ENCODE data around the gene SLC38A5. TPM values are rescaled to one million over a fixed set of nuclear protein-coding genes. Genes with fewer than 3 reads are reported as not detected.

Gene SLC38A5
- polyA plus RNA-seq, 1 donor (not counting 4 experiments of a cell fraction or from before 2014, with no cell fraction given), result 199 TPM

- H3K9me3 ChIP-seq (ENCODE audit: control insufficient read depth, low read depth, low read length), result no peaks in the 10 kb centered on the region
- peak overlapping the region; percentile 6 for H3K4me2 ChIP-seq (ENCODE audit: control insufficient read depth, extremely low read depth, insufficient read depth, low read depth, low read length)
- H4K20me1 ChIP-seq (ENCODE audit: control insufficient read depth, extremely low read depth, insufficient read depth, low read length), result no peaks in the 10 kb centered on the region
- FAIRE-seq (no peak), DNase-seq (ENCODE audit: low read depth, low spot score) (no peak)
- no peak overlapping the region for H3K27ac ChIP-seq (ENCODE audit: control insufficient read depth, insufficient read depth, low read length)
- H3K79me2 ChIP-seq (ENCODE audit: control insufficient read depth, insufficient read depth, low read length), result peaks cover 24% of the 10 kb centered on the region
- H3K36me3 ChIP-seq (ENCODE audit: control insufficient read depth in 2 of 2, extremely low read depth in 1 of 2, insufficient read depth in 2 of 2, low read length in 2 of 2), result no peaks in the 10 kb centered on the region
- H3K27me3 ChIP-seq (ENCODE audit: control insufficient read depth, extremely low read depth, insufficient read depth, low read length), result no peaks in the 10 kb centered on the region
- dilution Hi-C loops (cut with MboI; ENCODE audit: extremely low pct_ligation_motif_present, low sequenced_read_pairs), result no loop called here
- H3K9me1 ChIP-seq (ENCODE audit: control insufficient read depth, extremely low read depth, insufficient read depth, low read length), result no peaks in the 10 kb centered on the region
- no peak overlapping the region for H3K4me3 ChIP-seq (ENCODE audit: control insufficient read depth in 2 of 3, extremely low read depth in 1 of 3, insufficient read depth in 2 of 3, low read depth in 1 of 3, low read length in 3 of 3)
- peaks cover 17% of the 10 kb centered on the region for H3K4me1 ChIP-seq (ENCODE audit: control insufficient read depth, extremely low read depth, insufficient read depth, low read length)
- TF ChIP-seq, protein P1, sequence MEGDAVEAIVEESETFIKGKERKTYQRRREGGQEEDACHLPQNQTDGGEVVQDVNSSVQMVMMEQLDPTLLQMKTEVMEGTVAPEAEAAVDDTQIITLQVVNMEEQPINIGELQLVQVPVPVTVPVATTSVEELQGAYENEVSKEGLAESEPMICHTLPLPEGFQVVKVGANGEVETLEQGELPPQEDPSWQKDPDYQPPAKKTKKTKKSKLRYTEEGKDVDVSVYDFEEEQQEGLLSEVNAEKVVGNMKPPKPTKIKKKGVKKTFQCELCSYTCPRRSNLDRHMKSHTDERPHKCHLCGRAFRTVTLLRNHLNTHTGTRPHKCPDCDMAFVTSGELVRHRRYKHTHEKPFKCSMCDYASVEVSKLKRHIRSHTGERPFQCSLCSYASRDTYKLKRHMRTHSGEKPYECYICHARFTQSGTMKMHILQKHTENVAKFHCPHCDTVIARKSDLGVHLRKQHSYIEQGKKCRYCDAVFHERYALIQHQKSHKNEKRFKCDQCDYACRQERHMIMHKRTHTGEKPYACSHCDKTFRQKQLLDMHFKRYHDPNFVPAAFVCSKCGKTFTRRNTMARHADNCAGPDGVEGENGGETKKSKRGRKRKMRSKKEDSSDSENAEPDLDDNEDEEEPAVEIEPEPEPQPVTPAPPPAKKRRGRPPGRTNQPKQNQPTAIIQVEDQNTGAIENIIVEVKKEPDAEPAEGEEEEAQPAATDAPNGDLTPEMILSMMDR (optimal IDR thresholded peaks at IDR 0.05 in 1 of 3, IDR thresholded peaks at IDR 0.05 in 1 of 3, conservative IDR thresholded peaks at IDR 0.05 in 1 of 3; ENCODE audit: extremely low read depth in 1 of 3, insufficient read depth in 2 of 3, low read length in 3 of 3), result no peak
- TF ChIP-seq EZH2 (IDR thresholded peaks at IDR 0.05; ENCODE audit: low read length), result no peak
- H2AFZ ChIP-seq (ENCODE audit: control insufficient read depth, low read length), result no peak overlapping the region
- H3K9ac ChIP-seq (ENCODE audit: control insufficient read depth, extremely low read depth, insufficient read depth, low read length), result no peak overlapping the region
These were observed 1.4 kb upstream of the SLC38A5 start for GRCh38 chrX:48471504-48471903.

DNA sequence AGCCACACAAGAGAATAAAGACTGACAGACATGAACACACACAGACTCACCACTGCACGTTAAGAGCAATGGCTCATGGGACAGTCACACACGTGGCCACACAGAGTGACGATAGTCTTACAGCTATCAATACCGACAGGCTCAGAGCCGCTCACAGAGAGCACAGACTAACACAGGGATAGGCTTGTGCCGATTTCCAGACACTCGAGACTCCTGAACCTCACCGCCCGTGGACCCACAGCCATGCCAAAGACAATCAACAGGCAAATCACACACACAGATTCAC lies 716 bp upstream of the SLC38A5 start:
- peaks cover 19% of the 10 kb centered on the region for H3K4me1 ChIP-seq (ENCODE audit: control insufficient read depth, extremely low read depth, insufficient read depth, low read length)
- no peaks in the 10 kb centered on the region for H3K9me1 ChIP-seq (ENCODE audit: control insufficient read depth, extremely low read depth, insufficient read depth, low read length)
- H3K27me3 ChIP-seq (ENCODE audit: control insufficient read depth, extremely low read depth, insufficient read depth, low read length), result no peaks in the 10 kb centered on the region
- H3K36me3 ChIP-seq (ENCODE audit: control insufficient read depth in 2 of 2, extremely low read depth in 1 of 2, insufficient read depth in 2 of 2, low read length in 2 of 2), result peaks cover 0 to under 1% of the 10 kb centered on the region in 2 experiments
- H3K4me3 ChIP-seq (ENCODE audit: control insufficient read depth in 2 of 3, extremely low read depth in 1 of 3, insufficient read depth in 2 of 3, low read depth in 1 of 3, low read length in 3 of 3), result no peak overlapping the region
- no peak overlapping the region for H2AFZ ChIP-seq (ENCODE audit: control insufficient read depth, low read length)
- dilution Hi-C loops (cut with MboI; ENCODE audit: extremely low pct_ligation_motif_present, low sequenced_read_pairs), result no loop called here
- H3K27ac ChIP-seq (ENCODE audit: control insufficient read depth, insufficient read depth, low read length), result no peak overlapping the region
- peaks cover 25% of the 10 kb centered on the region for H3K79me2 ChIP-seq (ENCODE audit: control insufficient read depth, insufficient read depth, low read length)
- no peaks in the 10 kb centered on the region for H4K20me1 ChIP-seq (ENCODE audit: control insufficient read depth, extremely low read depth, insufficient read depth, low read length)
- TF ChIP-seq EZH2 (IDR thresholded peaks at IDR 0.05; ENCODE audit: low read length), result no peak
- TF ChIP-seq, protein P1 (optimal IDR thresholded peaks at IDR 0.05 in 1 of 3, IDR thresholded peaks at IDR 0.05 in 1 of 3, conservative IDR thresholded peaks at IDR 0.05 in 1 of 3; ENCODE audit: extremely low read depth in 1 of 3, insufficient read depth in 2 of 3, low read length in 3 of 3), result no peak
- DNase-seq (ENCODE audit: low read depth, low spot score) (no peak), FAIRE-seq (no peak)
- no peaks in the 10 kb centered on the region for H3K9me3 ChIP-seq (ENCODE audit: control insufficient read depth, low read depth, low read length)
- no peak overlapping the region for H3K9ac ChIP-seq (ENCODE audit: control insufficient read depth, extremely low read depth, insufficient read depth, low read length)
- H3K4me2 ChIP-seq (ENCODE audit: control insufficient read depth, extremely low read depth, insufficient read depth, low read depth, low read length), result no peak overlapping the region

Data from keratinocyte (primary cell).